NCI-H460 (cell line): ENCODE measurements around the gene NAA80. TPM values are rescaled to one million over a fixed set of nuclear protein-coding genes. Genes with fewer than 3 reads are reported as not detected.

ENCODE experiments used
- DNase-seq: peaks from one replicate; pipeline ENCODE4 v3.0.0-alpha.2; 2016; ENCODE audit warnings: low read depth; ENCODE audit errors: extremely low read depth
- polyA plus RNA-seq: library from polyadenylated mRNA; depleted of rRNA; stranded (reverse); fragments of >200 nt; gene quantifications from 2 replicates; pipeline ENCODE4 v1.2.3, GENCODE V29; 2014; cell fraction: nucleus; rRNA removed
- total RNA-seq: library from RNA; depleted of rRNA; stranded (reverse); fragments of >200 nt; shearing (Covaris generic); gene quantifications from 2 replicates; pipeline ENCODE4 v1.2.3, GENCODE V29; 2014; rRNA removed

The NAA80 gene
- total RNA-seq = 7.2 and 7.6 TPM in 2 replicates
- polyA plus RNA-seq = 30.5 and 36.8 TPM in 2 replicates

- DNase-seq = peak; percentile 98
Observed at GRCh38 chr3:50298836-50299637, at the start of gene NAA80, which contains the start of gene HYAL3. TSS of gene NAA80 (minus strand) at chr3:50299405. CDS start at chr3:50297463, 1,942 bp downstream. TSS of gene HYAL3 (minus strand) at chr3:50299405. CDS start at chr3:50295602, 3,803 bp downstream.

GRCh38 chr3:50347187-50347813 is 48.1 kb upstream of the NAA80 start:
- DNase-seq = peak; percentile 56

GRCh38 chr3:50345586-50346234 is 46.5 kb upstream of the NAA80 start, which contains the start of gene ZMYND10:
TSS of gene ZMYND10 (minus strand) at chr3:50345732. CDS start at chr3:50345579, 153 bp downstream.
- no peak for DNase-seq

DNA sequence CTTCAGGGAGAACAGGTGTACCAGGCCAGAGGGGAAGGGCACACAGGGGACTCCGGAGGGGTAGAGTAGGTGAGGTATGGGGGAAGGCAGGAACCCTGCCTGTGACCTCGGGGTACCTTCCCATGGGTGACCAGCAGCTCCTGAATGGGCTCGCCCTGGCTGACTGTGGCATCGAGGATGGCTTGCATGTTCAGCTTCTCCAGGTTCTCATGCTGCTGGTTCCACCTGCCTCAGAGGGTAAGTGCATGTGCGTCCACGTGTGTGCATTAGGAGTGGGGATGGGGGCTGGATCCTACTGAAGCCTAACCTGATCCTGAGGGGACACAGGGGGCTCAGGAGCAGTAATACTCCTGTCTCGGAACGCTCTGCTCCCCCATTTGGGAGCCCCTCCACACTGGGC is 45.8 kb upstream of the NAA80 start:
- DNase-seq = no peak

- no peak for DNase-seq
Observed at GRCh38 chr3:50342813-50343633, 43.8 kb upstream of the NAA80 start.

- no peak for DNase-seq
Observed at GRCh38 chr3:50341996-50342650, 42.9 kb upstream of the NAA80 start.

GRCh38 chr3:50341537-50341936 is 42.3 kb upstream of the NAA80 start:
- no peak for DNase-seq

GRCh38 chr3:50340448-50341329 is 41.5 kb upstream of the NAA80 start, which contains the start of gene RASSF1:
TSS of gene RASSF1 (minus strand) at chr3:50340836. CDS start at chr3:50340805, 31 bp downstream.
- no peak for DNase-seq

GRCh38 chr3:50340147-50340447 is 40.9 kb upstream of the NAA80 start:
- no peak for DNase-seq

DNA sequence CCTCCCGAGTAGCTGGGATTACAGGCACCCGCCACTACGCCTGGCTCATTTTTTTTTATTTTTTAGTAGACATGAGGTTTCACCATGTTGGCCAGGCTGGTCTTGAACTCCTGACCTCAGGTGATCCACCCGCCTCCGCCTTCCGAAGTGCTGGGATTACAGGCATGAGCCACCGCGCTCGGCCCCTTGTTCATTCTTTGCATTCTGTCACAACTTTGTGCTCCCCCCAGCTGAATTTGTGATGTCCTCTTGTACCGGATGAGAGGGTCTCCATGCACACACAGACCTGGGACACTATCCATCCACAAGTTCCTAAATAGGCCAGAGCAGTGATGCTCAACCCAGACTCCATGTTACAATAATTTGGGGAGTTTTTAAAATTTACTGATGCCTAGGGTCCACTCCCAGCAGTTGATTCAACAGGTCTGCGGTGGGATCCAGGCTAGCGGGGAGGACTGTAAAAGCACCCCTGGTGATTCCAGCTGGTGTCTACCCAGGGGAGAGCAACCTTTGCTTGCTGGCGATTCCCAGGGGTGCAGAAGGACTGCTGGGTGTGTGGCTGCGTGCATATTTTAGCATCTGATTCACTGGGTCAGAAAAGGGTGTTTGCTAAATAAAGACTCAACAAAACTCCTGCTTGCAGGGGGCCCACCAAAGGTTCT is 40.4 kb upstream of the NAA80 start:
- no peak for DNase-seq

- no peak for DNase-seq
Observed at GRCh38 chr3:50338965-50339364, 39.8 kb upstream of the NAA80 start.

DNA sequence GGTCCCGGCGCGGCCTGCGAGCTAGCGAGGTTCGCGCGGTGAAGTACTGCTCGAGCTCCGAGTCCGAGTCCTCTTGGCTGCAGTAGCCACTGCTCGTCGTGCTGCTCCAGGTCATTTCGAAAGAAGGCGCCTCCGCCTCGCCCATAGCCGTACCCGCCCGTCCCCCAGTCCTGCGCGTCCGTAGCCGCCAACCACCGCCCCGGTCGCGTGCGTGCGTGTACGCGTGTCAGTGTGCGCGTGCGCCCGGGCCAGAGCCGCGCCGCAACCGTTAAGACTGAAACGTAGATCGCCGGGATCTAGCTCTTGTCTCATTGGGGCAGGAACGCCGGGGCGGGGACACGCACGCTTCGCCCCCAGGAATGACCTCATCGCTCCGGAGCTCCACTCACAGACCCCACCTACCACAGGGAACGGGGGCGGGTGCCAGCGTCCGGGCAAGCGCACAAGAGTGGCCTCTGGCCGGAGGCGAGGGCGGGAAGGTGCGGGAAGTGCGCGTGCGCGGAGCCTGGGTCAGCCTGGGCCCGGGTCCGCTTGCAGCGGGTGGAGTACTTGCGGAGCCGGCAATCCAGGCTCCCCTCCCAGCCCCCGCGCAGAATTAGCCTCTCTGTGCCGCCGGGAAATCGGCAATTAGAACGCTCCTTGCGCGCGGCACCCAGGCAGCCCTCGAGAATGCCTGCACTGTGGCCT is 38.1 kb upstream of the NAA80 start:
- peak; percentile 97 for DNase-seq

- DNase-seq = no peak
Observed at GRCh38 chr3:50336452-50337174, 37.4 kb upstream of the NAA80 start.

GRCh38 chr3:50334339-50335075 is 35.3 kb upstream of the NAA80 start:
- no peak for DNase-seq

GRCh38 chr3:50333744-50334328 is 34.6 kb upstream of the NAA80 start:
- peak; percentile 81 for DNase-seq

DNA sequence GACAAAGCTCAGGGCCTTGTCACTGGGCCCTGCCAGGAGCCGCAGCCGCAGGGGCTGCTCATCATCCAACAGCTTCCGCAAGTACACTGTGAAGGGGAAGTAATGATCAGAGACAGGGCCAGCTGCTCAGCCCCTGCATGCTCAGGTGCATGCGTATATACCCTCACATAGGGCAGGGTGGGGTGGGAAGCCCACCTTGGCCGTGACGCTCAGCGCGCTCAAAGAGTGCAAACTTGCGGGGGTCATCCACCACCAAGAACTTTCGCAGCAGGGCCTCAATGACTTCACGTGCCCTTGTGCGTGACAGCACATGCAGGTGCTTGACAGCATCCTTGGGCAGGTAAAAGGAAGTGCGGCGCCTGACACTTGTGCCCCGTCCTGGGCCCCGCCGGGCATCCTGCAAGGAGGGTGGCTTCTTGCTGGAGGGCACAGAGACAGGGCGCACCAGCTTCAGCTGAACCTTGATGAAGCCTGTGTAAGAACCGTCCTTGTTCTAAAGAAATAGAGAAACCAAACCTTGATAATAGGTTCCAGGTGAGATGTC is 32.2 kb upstream of the NAA80 start:
- DNase-seq = no peak
